Neural progenitor cell (in vitro differentiated cells): ENCODE measurements around the gene IRF8.

ENCODE experiments used
- CTCF ChIP-seq: fragments of 200-600 bp; sonication (generic); IDR thresholded peaks from 2 replicates; pipeline ENCODE4 v1.5.1; 2017; ENCODE audit warnings: antibody characterized with exemption, mild to moderate bottlenecking
- EZH2 ChIP-seq: fragments of 200-600 bp; sonication (generic); IDR thresholded peaks from 2 replicates; pipeline ENCODE4 v1.6.1; 2017; ENCODE audit warnings: antibody characterized with exemption, mild to moderate bottlenecking, moderate library complexity
- EZH2phosphoT487 ChIP-seq: fragments of 200-600 bp; sonication (generic); IDR thresholded peaks from 2 replicates; pipeline ENCODE4 v1.6.1; 2017; ENCODE audit warnings: antibody characterized with exemption

- TF ChIP-seq CTCF (no peak), EZH2 (no peak), EZH2phosphoT487 (no peak)
These were observed 20.1 kb upstream of the IRF8 start for GRCh38 chr16:85878875-85879274.
